HepG2 (cell line): Measurements from ENCODE around the gene BSG. TPM values are rescaled to one million over a fixed set of nuclear protein-coding genes. Genes with fewer than 3 reads are reported as not detected.
A peak's percentile ranks its signal among the peaks of the same experiment; 100 is the strongest.

Experiments
- ADNP ChIP-seq: sonication (generic); formaldehyde crosslinking; IDR thresholded peaks from 2 replicates; pipeline ENCODE4 v1.4.0; 2020; ENCODE audit warnings: missing genetic modification reagents
- CBX5 ChIP-seq: sonication (generic); formaldehyde crosslinking; IDR thresholded peaks from 2 replicates; pipeline ENCODE4 v1.4.0; 2020; ENCODE audit warnings: missing genetic modification reagents, borderline replicate concordance
- CEBPZ ChIP-seq: IDR thresholded peaks from 2 replicates; pipeline ENCODE4 v1.6.1; 2012; ENCODE audit warnings: low read length, improper control_type of control experiment
- CERS6 ChIP-seq: sonication (generic); formaldehyde crosslinking; IDR thresholded peaks from 2 replicates; pipeline ENCODE4 v1.5.0; 2020; ENCODE audit warnings: missing genetic modification reagents
- DNMT3B ChIP-seq: conservative IDR thresholded peaks from 2 replicates; pipeline ENCODE4 v1.6.1; 2016; ENCODE audit warnings: missing biosample characterization, control low read depth
- E2F5 ChIP-seq: sonication (generic); formaldehyde crosslinking; conservative IDR thresholded peaks from 2 replicates; pipeline ENCODE4 v1.4.0; 2020; ENCODE audit warnings: missing genetic modification reagents
- FOXP4 ChIP-seq: sonication (generic); formaldehyde crosslinking; IDR thresholded peaks from 2 replicates; pipeline ENCODE4 v1.4.0; 2020; ENCODE audit warnings: missing genetic modification reagents
- HMG20B ChIP-seq: conservative IDR thresholded peaks from 2 replicates; pipeline ENCODE4 v1.6.1; 2016; ENCODE audit warnings: missing genetic modification reagents, missing compliant biosample characterization
- RXRA ChIP-seq: sonication (generic); formaldehyde crosslinking; IDR thresholded peaks from 2 replicates; pipeline ENCODE4 v1.5.1; 2020; ENCODE audit warnings: missing genetic modification reagents
- SRSF4 ChIP-seq: fragments of 200-400 bp; formaldehyde crosslinking; IDR thresholded peaks from one replicate; pipeline ENCODE4 v1.6.1; 2018; ENCODE audit warnings: mild to moderate bottlenecking, low read depth, low read length, moderate library complexity; ENCODE audit not compliant: poor library complexity, severe bottlenecking
- YEATS4 ChIP-seq: sonication (generic); formaldehyde crosslinking; IDR thresholded peaks from 2 replicates; pipeline ENCODE4 v1.4.0; 2020; ENCODE audit warnings: missing genetic modification reagents, borderline replicate concordance
- ZBTB38 ChIP-seq: sonication (generic); formaldehyde crosslinking; IDR thresholded peaks from 2 replicates; pipeline ENCODE4 v1.5.1; 2020; ENCODE audit warnings: mild to moderate bottlenecking, missing genetic modification reagents
- ZFP36L2 ChIP-seq: sonication (generic); formaldehyde crosslinking; IDR thresholded peaks from 2 replicates; pipeline ENCODE4 v1.4.0; 2020; ENCODE audit warnings: missing genetic modification reagents
- ZNF20 ChIP-seq: sonication (generic); formaldehyde crosslinking; IDR thresholded peaks from 2 replicates; pipeline ENCODE4 v1.4.0; 2020; ENCODE audit warnings: mild to moderate bottlenecking, moderate library complexity, missing genetic modification reagents
- ZNF260 ChIP-seq: sonication (generic); formaldehyde crosslinking; IDR thresholded peaks from 2 replicates; pipeline ENCODE4 v1.4.0; 2020; ENCODE audit warnings: missing genetic modification reagents, low read depth, mild to moderate bottlenecking, borderline replicate concordance
- ZNF337 ChIP-seq: sonication (generic); formaldehyde crosslinking; IDR thresholded peaks from 2 replicates; pipeline ENCODE4 v1.5.1; 2020; ENCODE audit warnings: missing genetic modification reagents, low read depth, mild to moderate bottlenecking, borderline replicate concordance
- ZNF550 ChIP-seq: sonication (generic); formaldehyde crosslinking; IDR thresholded peaks from 2 replicates; pipeline ENCODE4 v1.4.0; 2020; ENCODE audit warnings: mild to moderate bottlenecking, missing genetic modification reagents, borderline replicate concordance
- ZNF570 ChIP-seq: sonication (generic); formaldehyde crosslinking; IDR thresholded peaks from 2 replicates; pipeline ENCODE4 v1.4.0; 2020; ENCODE audit warnings: mild to moderate bottlenecking, missing genetic modification reagents, borderline replicate concordance
- ZNF75D ChIP-seq: sonication (generic); formaldehyde crosslinking; IDR thresholded peaks from 2 replicates; pipeline ENCODE4 v1.8.1; 2023; ENCODE audit warnings: missing genetic modification reagents, mild to moderate bottlenecking, borderline replicate concordance
- ZSCAN21 ChIP-seq: sonication (generic); formaldehyde crosslinking; IDR thresholded peaks from 2 replicates; pipeline ENCODE4 v1.8.0; 2022; ENCODE audit warnings: mild to moderate bottlenecking, missing genetic modification reagents, moderate library complexity, borderline replicate concordance
- polyA plus RNA-seq, 8 experiments: library from polyadenylated mRNA; depleted of rRNA in 3 of 8; stranded (reverse) in 7 of 8; unstranded in 1 of 8; fragments of >200 nt; fragmentation: Illumina TruSeq in 4 of 8; extraction: Trizol in 4 of 8; gene quantifications; 2 replicates each; pipeline versions ENCODE4 v1.2.1 to v1.2.3, GENCODE V29; 2011 to 2016; ENCODE audit warnings: low read depth in 4 of 8, missing spikeins in 1 of 8, mixed read lengths in 1 of 8; ENCODE audit not compliant: insufficient read depth in 1 of 8
- total RNA-seq, 5 experiments: library from RNA; depleted of rRNA; stranded (reverse); fragments of >200 nt; fragmentation: Illumina TruSeq; extraction: Trizol; gene quantifications; 2 replicates each; pipeline ENCODE4 v1.2.3, GENCODE V29; 2016; ENCODE audit warnings: low read depth in 1 of 5
- TF ChIP-seq, protein P1 (sequence below): conservative IDR thresholded peaks from 2 replicates; pipeline ENCODE4 v1.6.1; 2018; ENCODE audit warnings: missing genetic modification reagents

The BSG gene
- total and polyA plus RNA-seq, 2 of the 13 experiments (the other 11 are each of a cell fraction or from before 2014, with no cell fraction given): 309 to 754 TPM

DNA sequence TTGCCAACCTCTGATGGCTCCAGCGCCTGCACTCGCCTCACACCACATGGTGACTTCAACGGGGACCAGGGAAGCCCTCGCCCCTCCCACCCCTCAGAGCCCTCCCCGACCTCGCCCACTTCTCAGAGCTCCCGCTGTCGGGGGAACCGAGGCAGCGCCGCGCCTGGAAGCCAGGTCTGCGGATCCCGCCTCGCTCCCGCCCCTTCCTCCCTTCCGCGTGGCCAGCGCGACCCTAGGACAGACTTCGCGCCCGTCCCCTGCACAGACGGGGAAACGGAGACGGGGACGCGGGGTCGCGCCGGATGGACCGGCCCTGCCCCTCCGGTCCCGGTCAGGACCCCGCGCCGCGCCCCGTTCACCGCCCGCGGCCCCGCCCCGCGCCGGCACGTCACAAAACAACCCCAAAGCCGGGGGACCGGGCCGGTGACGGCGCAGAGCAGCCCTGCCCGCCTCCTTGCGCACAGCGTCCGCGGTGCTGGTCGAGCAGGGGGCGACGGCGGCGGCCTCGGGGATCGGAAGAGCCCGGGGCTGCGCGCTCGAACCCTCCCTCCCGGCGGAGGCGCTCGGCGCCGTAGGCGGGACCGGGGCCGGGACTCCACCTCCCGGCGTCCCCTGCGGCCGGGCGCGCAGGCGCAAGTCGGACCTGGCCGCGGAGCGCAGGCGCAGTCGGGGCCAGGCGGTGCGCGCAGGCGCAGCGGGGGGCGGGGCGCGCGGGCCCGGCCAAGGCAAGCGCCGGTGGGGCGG, 41.2 kb upstream of the BSG start (continued):
- TF ChIP-seq CEBPZ: no peak
- peak; percentile 67; the same call in 1 of the 2 replicates for TF ChIP-seq ZSCAN21 (CRISPR knock-in tag)
- no peak for TF ChIP-seq ZFP36L2
- TF ChIP-seq ZNF260 (CRISPR knock-in tag): no peak
- TF ChIP-seq ZNF570 (CRISPR knock-in tag): no peak
- TF ChIP-seq FOXP4 (CRISPR knock-in tag): no peak
- 0 out of 2 replicates have a peak, but pooled peaks have one; percentile 42 for TF ChIP-seq CBX5 (CRISPR knock-in tag)
- no peak; the same call in 1 of the 2 replicates for TF ChIP-seq RXRA (CRISPR knock-in tag)
- TF ChIP-seq DNMT3B (CRISPR knock-in tag): no peak
- no peak for TF ChIP-seq ZNF75D (CRISPR knock-in tag)
- no peak for TF ChIP-seq SRSF4
- TF ChIP-seq YEATS4 (CRISPR knock-in tag): peak; percentile 89; the same call in 1 of the 2 replicates
- TF ChIP-seq ZNF337: no peak
- TF ChIP-seq, protein P1, sequence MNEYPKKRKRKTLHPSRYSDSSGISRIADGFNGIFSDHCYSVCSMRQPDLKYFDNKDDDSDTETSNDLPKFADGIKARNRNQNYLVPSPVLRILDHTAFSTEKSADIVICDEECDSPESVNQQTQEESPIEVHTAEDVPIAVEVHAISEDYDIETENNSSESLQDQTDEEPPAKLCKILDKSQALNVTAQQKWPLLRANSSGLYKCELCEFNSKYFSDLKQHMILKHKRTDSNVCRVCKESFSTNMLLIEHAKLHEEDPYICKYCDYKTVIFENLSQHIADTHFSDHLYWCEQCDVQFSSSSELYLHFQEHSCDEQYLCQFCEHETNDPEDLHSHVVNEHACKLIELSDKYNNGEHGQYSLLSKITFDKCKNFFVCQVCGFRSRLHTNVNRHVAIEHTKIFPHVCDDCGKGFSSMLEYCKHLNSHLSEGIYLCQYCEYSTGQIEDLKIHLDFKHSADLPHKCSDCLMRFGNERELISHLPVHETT (CRISPR knock-in tag): no peak; the same call in 1 of the 2 replicates
- no peak for TF ChIP-seq CERS6 (CRISPR knock-in tag)
- TF ChIP-seq HMG20B (CRISPR knock-in tag): no peak
- no peak for TF ChIP-seq ADNP (CRISPR knock-in tag)
- TF ChIP-seq ZNF550 (CRISPR knock-in tag): no peak
- TF ChIP-seq E2F5 (CRISPR knock-in tag): no peak
- TF ChIP-seq ZBTB38 (CRISPR knock-in tag): no peak
- no peak for TF ChIP-seq ZNF20
